Epithelial cell of proximal tubule (primary cell): Measurements from ENCODE around the gene C10orf105. TPM values are rescaled to one million over a fixed set of nuclear protein-coding genes. Genes with fewer than 3 reads are reported as not detected.
A peak's percentile ranks its signal among the peaks of the same experiment; 100 is the strongest.

Experiments used
- DNase-seq: peaks from one replicate; pipeline ENCODE4 v3.0.0-alpha.2; 2011; ENCODE audit warnings: low read depth
- H3K4me3 ChIP-seq: 2 replicates; pipeline ENCODE4 v1.5.1; 2011; ENCODE audit warnings: low read depth, mild to moderate bottlenecking, low read length
- CTCF ChIP-seq: conservative IDR thresholded peaks from 2 replicates; pipeline ENCODE4 v1.5.1; 2012; ENCODE audit warnings: low read depth, mild to moderate bottlenecking, low read length
- total RNA-seq: library from RNA; depleted of rRNA; stranded (reverse); fragments of >200 nt; gene quantifications from 2 replicates; pipeline ENCODE4 v1.2.3, GENCODE V29; 2015

C10orf105 gene
- total RNA-seq, 1 donor from 2014 or later = not detected

GRCh38 chr10:71685554-71686232 is 33.9 kb downstream of the C10orf105 start:
- DNase-seq = no peak
- TF ChIP-seq CTCF = no peak
- H3K4me3 ChIP-seq = no peak overlapping the region

DNA sequence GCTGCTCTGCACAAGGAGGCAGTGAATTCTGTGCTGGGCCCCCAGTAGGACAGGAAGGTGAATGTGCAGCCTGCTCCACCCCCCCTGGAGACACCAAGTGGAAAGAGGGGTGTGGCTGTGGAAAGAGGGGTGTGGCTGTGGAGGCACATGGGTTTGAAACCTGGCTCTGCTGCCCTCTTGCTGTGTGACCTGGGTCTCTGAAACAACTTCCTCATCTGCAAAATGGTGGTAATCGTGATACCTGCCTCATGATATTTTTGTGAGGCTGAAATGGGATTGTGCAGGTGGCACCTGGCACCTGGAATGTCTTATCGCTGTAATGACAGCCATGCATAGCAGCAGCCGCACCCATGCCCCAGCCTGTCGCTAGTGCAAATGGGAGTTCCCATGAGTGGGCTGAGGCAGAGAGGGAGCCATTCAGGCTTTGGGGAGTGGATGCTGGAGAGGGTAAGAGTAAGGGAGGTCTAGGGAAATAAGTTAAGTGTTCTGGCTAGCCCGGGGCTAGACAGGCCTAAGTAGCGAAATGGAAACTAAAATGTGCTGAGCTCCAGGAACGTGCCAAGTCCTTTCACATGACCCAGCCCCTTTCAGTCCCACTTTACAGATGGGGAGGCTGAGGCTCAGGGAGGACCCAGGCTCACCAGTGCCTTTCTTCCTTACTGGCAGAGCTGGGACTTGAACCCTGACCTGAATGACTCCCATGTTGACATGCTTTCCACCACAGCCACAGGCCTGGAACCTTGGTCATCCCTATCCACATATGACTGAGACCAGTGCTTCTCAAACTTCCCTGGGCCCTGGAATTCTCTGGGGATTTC is 35.0 kb downstream of the C10orf105 start:
- DNase-seq = no peak
- H3K4me3 ChIP-seq = no peak overlapping the region
- peak; percentile 21 for TF ChIP-seq CTCF

- no peak for DNase-seq
- TF ChIP-seq CTCF = no peak
- no peak overlapping the region for H3K4me3 ChIP-seq
Measured at GRCh38 chr10:71683301-71683700, 36.3 kb downstream of the C10orf105 start.

DNA sequence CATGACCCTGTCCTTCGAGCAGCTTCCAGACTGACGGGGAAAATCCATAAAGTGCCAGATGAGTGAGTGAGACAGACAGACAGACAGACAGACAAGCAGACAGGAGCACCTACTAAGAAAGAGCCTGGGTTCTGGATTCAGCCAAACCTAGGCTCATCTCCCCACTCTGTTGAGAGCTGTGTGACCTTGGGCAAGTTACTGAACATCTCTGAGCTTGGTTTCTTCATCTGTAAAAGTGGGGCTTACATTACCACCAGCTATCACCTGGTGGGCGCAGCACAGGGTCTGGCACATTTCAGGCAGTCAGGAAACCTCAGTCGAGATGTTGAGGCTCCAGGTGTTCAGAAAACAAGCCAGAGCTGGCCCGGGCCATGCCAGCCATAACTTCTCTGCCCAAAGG is 37.6 kb downstream of the C10orf105 start:
- no peak for DNase-seq
- no peak for TF ChIP-seq CTCF

DNA sequence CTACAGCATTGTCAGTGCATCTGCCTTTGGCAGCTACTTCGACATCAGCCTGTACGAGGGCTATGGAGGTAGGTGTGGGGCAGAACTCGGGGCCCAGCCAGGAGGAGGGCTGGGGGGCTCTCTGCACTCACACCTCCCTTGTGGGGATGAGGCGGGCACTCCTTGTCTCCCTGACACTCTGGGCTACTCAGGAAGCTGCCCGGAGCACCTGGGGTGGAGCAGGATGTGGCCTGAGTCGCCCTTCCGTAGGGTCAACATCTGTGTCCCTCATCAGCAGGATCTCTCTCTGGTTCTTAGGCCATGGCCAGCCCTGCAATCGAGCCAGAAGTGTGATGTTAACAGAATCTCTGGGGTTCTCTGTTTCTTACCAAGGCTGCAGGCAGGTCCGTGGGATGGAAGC is 40.2 kb downstream of the C10orf105 start:
- TF ChIP-seq CTCF = no peak
- no peak overlapping the region for H3K4me3 ChIP-seq
- no peak for DNase-seq

More for the DNA sequence above, 37.6 kb downstream of the C10orf105 start:
- no peak overlapping the region for H3K4me3 ChIP-seq

- no peak for DNase-seq
- TF ChIP-seq CTCF = no peak
- no peak overlapping the region for H3K4me3 ChIP-seq
Measured at GRCh38 chr10:71678057-71678805, 41.3 kb downstream of the C10orf105 start.
